ENCODE data around the gene CYP19A1.
A peak's percentile ranks its signal among the peaks of the same experiment; 100 is the strongest.

Gene CYP19A1

GRCh38 chr15:51342227-51342999 is 4.0 kb upstream of the CYP19A1 start:
- Mint-ChIP-seq H3K27ac (no peak overlapping the region), H3K9me3 (peaks cover 3% of the 10 kb centered on the region), H3K4me3 (no peak overlapping the region), H3K4me1 (no peaks in the 10 kb centered on the region), H3K36me3 (no peaks in the 10 kb centered on the region)
- DNase-seq (ENCODE audit: low spot score in 2 of 2) (no peak), ATAC-seq (no peak)

- ATAC-seq (peak; percentile 29), DNase-seq (ENCODE audit: low spot score in 2 of 2) (no peak)
- Mint-ChIP-seq H3K27ac (no peak within 1 kb of the TSS), H3K9me3 (peaks cover 3% of the 10 kb centered on the region), H3K4me1 (no peaks in the 10 kb centered on the region), H3K36me3 (no peaks in the 10 kb centered on the region), H3K4me3 (no peak within 1 kb of the TSS)
Measured at GRCh38 chr15:51341366-51342226, 3.2 kb upstream of the CYP19A1 start, which contains the start of gene GLDN. Gene GLDN, plus strand, starts transcription at chr15:51341655. Its CDS starts 30 bp downstream, at chr15:51341685.

- no peak for ATAC-seq
- peaks cover 3% of the 10 kb centered on the region for H3K9me3 Mint-ChIP-seq
- no peak for DNase-seq (ENCODE audit: low spot score in 2 of 2)
- no peak overlapping the region for H3K27ac Mint-ChIP-seq
- no peak overlapping the region for H3K4me3 Mint-ChIP-seq
- no peaks in the 10 kb centered on the region for H3K4me1 Mint-ChIP-seq
- H3K36me3 Mint-ChIP-seq = no peaks in the 10 kb centered on the region
Measured at GRCh38 chr15:51335538-51336410, 2.6 kb downstream of the CYP19A1 start.

GRCh38 chr15:51335087-51335486 is 3.3 kb downstream of the CYP19A1 start:
- Mint-ChIP-seq H3K4me1 (no peaks in the 10 kb centered on the region), H3K9me3 (peaks cover 3% of the 10 kb centered on the region), H3K36me3 (no peaks in the 10 kb centered on the region), H3K4me3 (no peak overlapping the region), H3K27ac (no peak overlapping the region)
- ATAC-seq = no peak
- no peak for DNase-seq (ENCODE audit: low spot score in 2 of 2)

GRCh38 chr15:51334011-51334451 is 4.4 kb downstream of the CYP19A1 start:
- Mint-ChIP-seq H3K27ac (no peak overlapping the region), H3K9me3 (peaks cover 3% of the 10 kb centered on the region), H3K4me3 (no peak overlapping the region), H3K36me3 (no peaks in the 10 kb centered on the region), H3K4me1 (no peaks in the 10 kb centered on the region)
- no peak for DNase-seq (ENCODE audit: low spot score in 2 of 2)
- ATAC-seq = no peak

GRCh38 chr15:51333571-51333970 is 4.8 kb downstream of the CYP19A1 start:
- no peak overlapping the region for H3K4me3 Mint-ChIP-seq

GRCh38 chr15:51332206-51333147 is 5.9 kb downstream of the CYP19A1 start:
- no peak overlapping the region for H3K27ac Mint-ChIP-seq
- DNase-seq (ENCODE audit: low spot score in 2 of 2) = no peak
- H3K36me3 Mint-ChIP-seq = no peaks in the 10 kb centered on the region

More at GRCh38 chr15:51333571-51333970, 4.8 kb downstream of the CYP19A1 start:
- DNase-seq (ENCODE audit: low spot score in 2 of 2) = no peak
- no peak for ATAC-seq
- H3K27ac Mint-ChIP-seq = no peak overlapping the region
- H3K4me1 Mint-ChIP-seq = no peaks in the 10 kb centered on the region
- H3K36me3 Mint-ChIP-seq = no peaks in the 10 kb centered on the region
- peaks cover 2% of the 10 kb centered on the region for H3K9me3 Mint-ChIP-seq

GRCh38 chr15:51331141-51331540 is 7.3 kb downstream of the CYP19A1 start:
- Mint-ChIP-seq H3K36me3 (no peaks in the 10 kb centered on the region), H3K9me3 (no peaks in the 10 kb centered on the region), H3K4me1 (no peaks in the 10 kb centered on the region), H3K4me3 (no peak overlapping the region), H3K27ac (no peak overlapping the region)
- DNase-seq (ENCODE audit: low spot score in 2 of 2) (no peak), ATAC-seq (no peak)

More at GRCh38 chr15:51332206-51333147, 5.9 kb downstream of the CYP19A1 start:
- no peak for ATAC-seq
- Mint-ChIP-seq H3K9me3 (no peaks in the 10 kb centered on the region), H3K4me3 (no peak overlapping the region), H3K4me1 (no peaks in the 10 kb centered on the region)

- no peak for ATAC-seq
- no peaks in the 10 kb centered on the region for H3K4me1 Mint-ChIP-seq
- no peak overlapping the region for H3K4me3 Mint-ChIP-seq
- no peaks in the 10 kb centered on the region for H3K36me3 Mint-ChIP-seq
- no peak overlapping the region for H3K27ac Mint-ChIP-seq
- no peaks in the 10 kb centered on the region for H3K9me3 Mint-ChIP-seq
- DNase-seq (ENCODE audit: low spot score in 2 of 2) = no peak
Measured at GRCh38 chr15:51328926-51329325, 9.5 kb downstream of the CYP19A1 start.

GRCh38 chr15:51327081-51327480 is 11.3 kb downstream of the CYP19A1 start:
- no peak overlapping the region for H3K4me3 Mint-ChIP-seq
- H3K27ac Mint-ChIP-seq = no peak overlapping the region
- H3K36me3 Mint-ChIP-seq = no peaks in the 10 kb centered on the region
- H3K9me3 Mint-ChIP-seq = no peaks in the 10 kb centered on the region
- no peaks in the 10 kb centered on the region for H3K4me1 Mint-ChIP-seq
- no peak for ATAC-seq
- DNase-seq (ENCODE audit: low spot score in 2 of 2) = no peak

GRCh38 chr15:51325167-51325566 is 13.2 kb downstream of the CYP19A1 start:
- Mint-ChIP-seq H3K4me1 (no peaks in the 10 kb centered on the region), H3K4me3 (no peak overlapping the region), H3K36me3 (no peaks in the 10 kb centered on the region), H3K27ac (no peak overlapping the region), H3K9me3 (no peaks in the 10 kb centered on the region)
- DNase-seq (ENCODE audit: low spot score in 2 of 2) (no peak), ATAC-seq (no peak)

GRCh38 chr15:51323749-51324148 is 14.6 kb downstream of the CYP19A1 start:
- ATAC-seq = no peak
- Mint-ChIP-seq H3K27ac (no peak overlapping the region), H3K4me1 (no peaks in the 10 kb centered on the region), H3K4me3 (no peak overlapping the region), H3K9me3 (no peaks in the 10 kb centered on the region), H3K36me3 (no peaks in the 10 kb centered on the region)
- no peak for DNase-seq (ENCODE audit: low spot score in 2 of 2)

GRCh38 chr15:51322621-51323296 is 15.6 kb downstream of the CYP19A1 start:
- H3K4me1 Mint-ChIP-seq = no peaks in the 10 kb centered on the region
- H3K27ac Mint-ChIP-seq = no peak overlapping the region
- DNase-seq (ENCODE audit: low spot score in 2 of 2) = no peak
- no peaks in the 10 kb centered on the region for H3K36me3 Mint-ChIP-seq
- H3K9me3 Mint-ChIP-seq = no peaks in the 10 kb centered on the region
- ATAC-seq = no peak
- H3K4me3 Mint-ChIP-seq = no peak overlapping the region

GRCh38 chr15:51321316-51321715 is 17.1 kb downstream of the CYP19A1 start:
- H3K36me3 Mint-ChIP-seq = no peaks in the 10 kb centered on the region
- no peaks in the 10 kb centered on the region for H3K9me3 Mint-ChIP-seq
- H3K27ac Mint-ChIP-seq = no peak overlapping the region
- DNase-seq (ENCODE audit: low spot score in 2 of 2) = no peak
- no peak overlapping the region for H3K4me3 Mint-ChIP-seq
- no peaks in the 10 kb centered on the region for H3K4me1 Mint-ChIP-seq
- no peak for ATAC-seq
